Inflammatory macrophage treated with lipopolysaccharide for 1 hour (primary cell): ENCODE results near the gene KCNMB2.
"Not testable (repeated sequence)": the region's sequence is repeated elsewhere in the genome, so short reads cannot be mapped to it uniquely, and the experiment has no call there.

Experiments
- DNase-seq, 2 donors: peaks; one replicate each; pipeline ENCODE4 v3.0.0-alpha.2; 2020 to 2022

The KCNMB2 gene

DNA sequence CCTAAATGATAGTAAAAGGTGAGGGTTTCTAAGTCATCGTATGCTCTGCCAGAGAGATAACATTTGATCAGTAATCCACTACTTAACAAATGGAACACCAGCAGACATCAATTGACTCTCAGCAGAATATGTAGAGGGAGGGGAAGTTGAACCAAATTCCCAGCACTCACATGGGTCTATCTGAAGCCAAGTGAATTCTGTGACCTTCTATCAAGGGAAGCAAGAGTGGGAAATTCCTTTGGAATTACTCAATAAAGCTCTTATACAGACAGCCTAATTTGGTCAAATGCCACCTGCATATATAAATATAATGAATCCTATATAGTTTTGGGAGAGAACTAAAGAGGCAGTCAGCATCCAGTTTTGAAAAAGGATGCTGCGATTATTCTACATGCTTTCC is 15.8 kb upstream of the KCNMB2 start:
- no peak for DNase-seq

DNA sequence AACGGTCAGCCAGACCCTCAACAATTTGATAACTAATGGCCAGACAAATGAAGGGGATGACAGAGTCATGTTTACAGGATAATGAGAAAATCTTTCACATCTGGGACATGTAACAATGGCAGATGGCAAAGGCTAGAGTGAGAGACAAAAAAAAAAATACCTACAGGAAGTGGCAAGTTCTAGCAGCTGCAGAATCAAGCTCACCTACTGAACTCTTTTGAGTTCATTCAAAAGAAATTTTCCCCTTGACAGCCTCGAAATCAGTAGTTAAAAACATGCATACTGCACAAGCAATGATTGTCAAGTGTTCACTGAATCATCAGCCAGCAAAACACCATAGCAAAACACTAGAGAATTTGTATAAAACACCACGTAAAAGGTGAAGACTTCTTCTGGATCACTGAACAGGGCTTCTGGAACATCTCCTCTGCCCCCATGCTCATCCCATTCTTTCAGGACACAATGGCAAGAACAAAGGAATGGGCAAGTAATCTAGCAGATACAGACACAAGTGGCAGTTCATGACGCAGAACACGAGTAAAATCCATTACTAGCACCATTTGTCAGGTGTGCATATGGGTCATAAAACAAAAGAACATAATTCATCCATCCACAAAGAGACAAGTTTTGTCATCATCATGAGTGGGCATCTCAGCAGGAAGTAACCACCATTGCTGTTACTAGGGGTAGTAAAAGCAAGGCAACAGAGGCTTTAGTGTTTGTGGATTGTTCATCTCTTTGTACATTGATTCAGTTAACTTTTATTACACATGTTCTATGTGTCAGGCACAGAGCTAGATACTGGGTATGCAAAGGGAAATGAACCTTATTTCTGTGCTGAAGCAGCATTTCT is 13.8 kb upstream of the KCNMB2 start:
- DNase-seq = no peak

DNA sequence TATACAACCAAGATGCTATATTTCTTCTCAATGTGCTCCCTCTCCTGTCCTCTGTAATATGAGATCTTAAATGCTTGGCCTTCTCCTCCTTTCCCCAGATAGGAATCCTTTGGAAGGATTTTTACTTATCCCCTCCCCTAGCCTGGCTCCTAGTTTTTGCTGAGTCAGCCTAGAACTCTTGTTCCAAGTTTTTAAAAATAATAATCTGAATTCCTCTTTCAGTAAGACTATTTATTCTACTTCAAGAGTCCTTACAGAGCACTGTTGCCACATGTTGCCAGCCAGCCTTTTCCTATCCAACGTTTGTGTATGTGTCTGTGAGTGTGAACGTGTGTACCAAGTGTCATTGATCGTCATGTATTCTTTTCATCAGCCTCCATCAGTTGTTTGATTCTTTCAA is 11.0 kb upstream of the KCNMB2 start:
- DNase-seq = no peak

DNA sequence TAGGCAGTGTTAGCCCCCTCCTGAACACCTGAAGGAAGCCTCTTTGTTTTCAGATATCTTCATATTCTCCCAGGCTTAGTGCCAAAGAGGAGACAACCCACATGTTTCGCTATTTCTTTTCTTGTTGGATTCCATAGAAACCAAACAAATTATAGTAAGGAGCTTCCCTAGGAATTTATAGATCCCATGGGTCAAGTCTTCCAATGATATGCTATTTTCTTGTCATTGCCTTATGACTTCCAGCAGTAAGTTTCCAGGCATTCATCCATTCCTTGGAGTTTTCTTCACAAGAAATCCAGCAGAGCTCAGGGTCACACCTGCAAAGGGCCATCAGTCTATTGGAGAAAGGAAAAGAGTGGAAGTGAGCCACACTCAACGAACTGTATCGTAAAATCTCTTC is 9.9 kb upstream of the KCNMB2 start:
- no peak for DNase-seq

DNA sequence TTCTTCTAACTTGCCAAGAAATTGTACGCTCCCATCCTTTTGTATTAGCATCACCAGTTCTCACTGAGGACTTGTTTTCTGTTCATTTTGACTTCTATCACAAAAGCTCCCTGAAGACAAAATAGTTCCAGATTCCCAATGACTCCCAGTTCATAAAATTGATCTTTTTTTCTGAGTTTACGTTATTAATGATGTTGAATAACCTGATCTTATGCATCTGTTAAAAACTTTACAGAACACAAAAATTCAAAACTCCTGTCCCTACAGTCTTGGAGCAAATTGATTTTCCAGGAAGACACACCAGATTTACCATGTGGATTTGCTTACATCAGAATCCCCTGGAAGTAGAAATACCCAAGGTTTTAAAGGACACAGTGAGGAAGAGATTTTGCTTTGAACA is 8.3 kb upstream of the KCNMB2 start:
- DNase-seq = no peak

DNA sequence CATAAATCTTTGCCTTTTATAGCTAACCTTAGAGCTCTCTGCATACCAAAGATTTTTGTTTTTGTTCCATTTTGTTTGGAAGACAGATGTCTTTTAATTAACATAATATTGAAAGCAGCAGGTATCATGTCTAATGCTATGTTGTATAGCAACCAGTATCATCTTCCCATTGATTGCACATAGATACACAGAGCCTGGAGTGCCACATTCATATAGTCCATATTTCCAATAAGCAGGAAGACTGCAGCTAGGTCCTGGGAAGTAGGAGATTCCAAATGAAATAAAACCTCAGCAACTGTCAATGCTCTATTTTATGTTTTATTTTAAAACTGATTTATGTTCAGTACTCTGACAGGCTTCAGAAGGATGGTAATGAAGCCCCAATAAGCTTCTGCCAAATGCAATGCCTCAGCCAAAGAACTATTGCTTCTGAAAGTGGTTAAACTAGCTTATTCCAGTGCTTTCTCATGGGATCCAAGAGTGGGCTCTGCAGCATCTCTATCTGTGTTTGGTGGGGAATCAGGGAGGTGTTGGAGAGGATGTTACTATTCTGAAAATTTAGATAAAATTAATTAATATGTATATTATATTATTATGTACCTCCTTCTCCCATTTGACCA is 6.5 kb upstream of the KCNMB2 start:
- no peak for DNase-seq

DNA sequence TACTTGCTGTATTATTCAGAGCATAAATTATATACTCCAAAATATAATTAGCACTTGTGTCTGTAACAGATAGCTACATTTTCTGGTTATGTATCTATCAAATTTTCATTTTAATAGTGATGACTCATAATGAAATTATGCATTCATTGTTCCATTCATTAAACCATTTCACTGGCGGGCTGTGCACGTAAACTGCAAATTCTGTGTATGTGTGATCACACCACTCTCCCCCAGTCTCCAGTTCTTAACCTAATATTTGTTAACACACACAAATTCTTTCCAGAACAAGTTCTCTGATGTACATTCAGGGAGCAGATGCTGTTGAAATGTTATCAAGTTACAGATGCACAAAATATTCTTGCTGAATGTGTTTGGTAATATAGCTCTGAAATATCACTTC is 3.8 kb upstream of the KCNMB2 start:
- no peak for DNase-seq

DNA sequence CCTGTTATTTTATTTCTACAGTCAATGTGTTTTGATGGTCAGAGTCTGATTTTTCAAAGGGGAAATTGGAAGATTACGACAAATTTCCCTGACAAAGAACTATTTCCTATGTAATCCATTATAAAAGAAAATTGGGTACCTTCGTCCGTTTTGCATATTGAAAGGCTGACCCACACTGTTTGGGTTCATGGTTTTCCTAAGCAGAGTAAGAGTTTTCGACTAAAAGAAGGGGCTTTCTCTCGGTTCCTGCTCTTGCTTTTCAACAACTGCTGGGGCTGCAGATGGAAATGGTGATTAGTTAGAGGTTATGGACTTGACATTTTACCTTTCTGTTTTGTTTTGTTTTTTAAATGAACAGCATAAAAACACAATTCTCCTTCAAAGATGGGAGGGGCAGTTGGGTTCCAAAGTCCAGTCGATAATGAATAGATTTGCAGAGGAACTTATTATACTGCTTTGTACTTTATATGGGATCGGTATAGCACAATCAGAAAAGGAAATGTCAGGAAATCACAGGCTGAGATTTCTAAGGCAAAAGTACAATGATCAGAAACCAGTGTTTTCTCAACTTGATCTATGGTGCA is 978 bp downstream of the KCNMB2 start:
- no peak for DNase-seq

DNA sequence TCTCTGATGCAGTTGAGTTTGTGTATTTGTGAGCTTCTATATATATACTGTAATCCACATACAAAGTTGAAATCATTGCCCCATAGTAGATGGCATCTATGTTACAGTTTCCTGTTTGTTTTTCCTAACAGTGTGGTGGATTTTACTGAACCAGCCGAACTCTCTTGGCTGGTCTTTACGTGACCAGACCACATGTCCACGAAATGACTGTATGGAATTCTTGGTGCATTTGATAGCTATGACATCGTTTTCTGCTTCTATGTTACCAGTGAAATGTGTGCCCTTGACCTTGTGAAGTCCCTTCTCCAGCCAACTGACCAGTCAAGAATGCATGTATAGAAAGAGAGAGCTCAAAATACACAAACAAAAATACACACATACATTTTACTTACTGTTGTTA is 1.8 kb downstream of the KCNMB2 start:
- no peak for DNase-seq

DNA sequence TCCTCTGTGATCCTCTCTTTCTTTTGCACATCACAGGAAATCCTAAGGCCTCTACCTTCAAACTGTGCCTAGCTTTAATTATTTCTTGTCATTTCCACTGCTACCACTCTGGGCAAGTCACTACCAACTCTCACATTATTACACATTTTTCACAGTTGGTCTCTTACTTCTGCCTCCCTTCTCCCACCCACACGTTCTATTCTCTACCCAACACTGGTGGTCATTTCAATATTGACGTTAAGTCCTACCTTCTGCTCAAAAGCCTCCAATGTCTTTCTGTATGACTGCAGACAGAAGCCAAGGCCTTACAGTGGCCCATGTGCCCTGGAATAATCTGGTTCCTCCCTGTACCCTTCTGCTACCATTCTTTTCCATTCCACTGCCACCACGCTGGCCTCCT is 3.9 kb downstream of the KCNMB2 start:
- DNase-seq = no peak

DNA sequence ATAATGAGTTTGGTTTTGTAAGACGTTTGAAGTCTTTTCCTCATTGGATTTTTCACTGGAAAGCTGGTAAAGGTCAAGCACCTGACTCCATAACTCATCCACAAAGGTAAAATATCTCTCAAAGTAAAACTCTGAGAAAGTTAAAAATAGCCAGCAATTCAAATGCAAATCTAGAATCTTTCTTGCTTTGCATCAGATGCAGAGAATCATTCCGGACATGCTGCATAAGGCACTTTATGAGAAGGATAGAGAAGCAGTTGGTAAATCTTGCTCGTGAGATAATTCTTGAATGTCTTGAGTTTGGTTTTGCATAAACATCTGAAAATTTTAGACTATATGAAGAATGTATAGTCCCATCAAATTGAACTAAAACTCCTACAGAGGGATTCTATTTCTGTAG is 9.1 kb downstream of the KCNMB2 start:
- no peak for DNase-seq

DNA sequence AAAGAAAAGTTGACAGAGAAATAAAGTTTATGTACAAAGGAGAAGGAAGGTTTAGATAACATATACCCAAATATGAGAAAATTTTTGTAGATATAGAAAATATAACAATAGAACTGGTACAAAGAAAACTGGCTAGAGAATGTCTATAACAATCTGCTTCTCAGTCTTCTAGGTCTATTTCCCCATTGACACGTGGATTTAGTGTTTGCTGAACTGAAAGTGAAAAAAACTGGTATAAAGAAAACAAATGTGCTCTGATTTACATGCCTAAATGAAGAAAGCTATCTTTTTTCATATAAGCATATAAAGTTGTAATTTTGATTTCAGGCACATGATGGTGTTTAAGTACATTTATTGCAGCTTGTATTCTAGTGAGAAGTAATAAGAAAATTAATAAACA is 9.8 kb downstream of the KCNMB2 start:
- DNase-seq = no peak

DNA sequence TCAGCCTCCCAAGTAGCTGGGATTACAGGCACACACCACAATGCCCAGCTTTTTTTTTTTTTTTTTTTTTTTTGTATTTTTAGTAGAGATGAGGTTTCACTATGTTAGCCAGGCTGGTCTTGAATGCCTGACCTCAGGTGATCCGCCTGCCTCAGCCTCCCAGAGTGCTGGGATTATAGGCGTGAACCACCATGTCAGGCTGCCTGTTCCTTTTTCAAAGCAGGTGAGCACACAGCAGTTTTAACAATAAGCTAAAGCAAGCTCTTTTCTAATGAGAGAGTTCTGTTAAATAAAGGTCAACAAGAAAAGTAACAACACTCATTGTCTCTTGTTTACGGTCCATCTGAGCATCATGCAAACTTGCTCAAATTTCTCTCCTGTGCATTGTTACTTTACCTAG is 13.2 kb downstream of the KCNMB2 start:
- DNase-seq = not testable (repeated sequence)

DNA sequence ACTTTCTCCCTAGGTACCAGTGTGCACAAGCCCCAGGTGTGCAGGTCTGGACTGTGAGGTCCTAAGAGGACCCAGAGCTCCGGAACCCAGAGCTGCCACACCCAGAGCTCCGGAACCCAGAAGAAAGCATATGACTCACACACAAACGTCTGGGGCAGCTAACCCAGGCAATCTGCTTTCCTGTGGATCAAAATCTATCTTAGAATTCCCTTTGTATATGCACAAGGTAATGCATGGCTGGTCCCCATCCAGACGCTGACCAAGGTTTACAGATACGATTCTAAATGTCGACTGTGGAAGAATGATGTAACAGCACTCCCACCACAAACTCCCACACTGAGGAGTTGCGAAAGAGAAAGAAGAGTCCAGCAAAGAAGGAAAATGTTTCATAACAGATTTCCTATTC is 15.7 kb downstream of the KCNMB2 start:
- DNase-seq = peak; percentile 62 to 81

DNA sequence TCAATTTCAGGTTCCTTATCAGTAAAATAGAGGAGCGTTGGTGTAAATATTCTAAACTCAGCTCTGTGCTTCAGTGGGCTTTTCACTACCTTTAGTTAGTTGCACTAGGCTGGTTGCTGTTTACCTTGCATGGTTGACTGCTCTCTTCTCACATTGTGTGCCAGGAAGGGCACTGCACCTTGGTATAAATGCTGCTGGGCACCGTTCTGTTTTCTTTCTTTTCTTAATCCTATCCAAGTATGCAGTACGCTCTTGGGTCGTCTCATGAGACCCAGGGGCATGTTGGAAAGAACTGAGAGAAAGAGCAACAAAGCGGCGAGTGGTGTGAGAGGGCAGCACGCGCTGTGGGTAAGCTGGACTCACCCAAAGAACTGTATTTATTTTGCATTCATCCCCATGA is 22.4 kb downstream of the KCNMB2 start:
- no peak for DNase-seq

DNA sequence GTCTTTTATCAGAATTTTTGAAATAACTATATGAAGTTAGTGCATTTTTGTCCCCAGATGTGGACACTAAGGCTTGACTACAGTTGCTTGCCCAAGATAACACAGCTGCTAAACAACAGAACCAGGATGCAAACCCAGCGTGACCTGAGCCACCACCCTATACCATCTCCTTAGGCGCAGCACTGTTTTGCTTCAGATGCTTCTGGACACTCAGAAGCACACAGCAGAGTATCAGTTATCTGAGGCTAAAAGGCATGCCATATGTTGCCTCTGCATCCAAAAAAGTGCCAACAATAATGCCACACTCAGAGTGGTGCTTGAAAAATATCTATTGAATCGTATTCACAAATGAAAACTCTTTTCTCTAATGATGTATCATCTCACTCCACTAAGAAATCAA is 24.5 kb downstream of the KCNMB2 start:
- no peak for DNase-seq

DNA sequence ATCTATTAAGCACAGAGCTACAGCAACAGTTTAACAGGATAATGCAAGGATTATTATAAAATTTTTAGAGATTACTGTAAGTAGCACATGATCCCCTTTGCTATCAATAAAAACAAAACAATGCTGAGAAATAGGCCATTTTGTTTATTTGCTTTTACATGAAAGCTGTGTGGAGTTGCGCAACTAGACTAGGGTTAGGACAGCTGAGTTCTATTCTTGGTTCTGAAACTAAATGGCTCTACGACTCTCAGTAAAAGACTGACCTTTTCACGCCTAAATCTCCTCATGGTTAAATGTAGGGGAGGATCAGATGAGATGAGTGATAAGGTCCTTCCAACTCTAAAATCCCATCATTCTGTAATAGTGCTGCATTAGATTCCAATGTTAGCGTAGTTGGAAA is 25.0 kb downstream of the KCNMB2 start:
- DNase-seq = no peak

DNA sequence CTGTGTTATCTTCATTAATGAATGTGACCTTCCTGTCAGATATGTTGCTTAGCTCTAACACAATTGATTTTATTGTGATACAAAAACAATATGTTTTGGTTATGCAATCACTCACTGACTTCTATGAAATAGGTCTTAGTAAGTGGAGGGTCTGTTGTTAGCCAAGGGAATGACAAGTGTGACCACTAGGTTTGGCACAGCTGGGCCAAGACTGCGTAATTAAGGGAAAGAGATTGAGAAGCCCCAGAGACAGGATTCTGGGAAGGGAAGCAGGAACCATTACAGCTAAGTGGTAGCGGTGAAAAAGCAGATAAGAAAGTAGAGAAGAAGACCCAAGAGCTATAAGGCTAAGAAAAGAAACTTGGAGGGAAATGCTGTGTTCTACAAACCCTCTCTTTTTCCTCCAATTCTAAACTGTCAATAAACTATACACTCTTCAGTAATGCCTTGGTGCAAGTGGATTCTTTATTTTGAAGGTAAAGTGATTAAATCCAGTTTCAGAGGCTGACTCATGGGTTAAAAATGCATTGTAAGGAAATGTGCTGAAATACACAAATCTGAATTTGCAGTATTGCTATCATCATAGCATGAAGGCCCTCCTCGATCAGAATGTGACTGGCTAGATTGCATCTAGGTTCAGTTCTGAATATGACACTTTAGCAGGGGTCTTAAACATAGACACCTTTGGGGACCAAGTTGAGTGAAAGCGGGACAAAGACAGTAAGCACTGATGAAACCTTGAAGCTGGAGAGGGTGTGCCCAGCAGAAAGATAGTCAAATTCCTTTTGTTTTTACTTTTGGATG is 26.1 kb downstream of the KCNMB2 start:
- no peak for DNase-seq

DNA sequence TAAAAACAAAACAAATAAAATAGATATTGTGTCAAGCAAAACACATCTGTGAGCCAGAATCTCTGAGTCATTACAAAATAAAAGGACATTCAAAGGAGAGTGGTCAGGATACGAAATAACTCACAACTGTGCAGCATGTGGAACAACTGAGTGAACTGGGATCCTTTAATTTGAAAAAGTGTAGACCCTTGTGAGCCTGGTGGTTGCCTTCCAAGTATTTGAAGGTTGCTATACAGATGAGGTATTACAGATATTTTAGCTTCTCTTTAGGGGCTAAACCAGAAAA is 26.7 kb downstream of the KCNMB2 start:
- DNase-seq = no peak

DNA sequence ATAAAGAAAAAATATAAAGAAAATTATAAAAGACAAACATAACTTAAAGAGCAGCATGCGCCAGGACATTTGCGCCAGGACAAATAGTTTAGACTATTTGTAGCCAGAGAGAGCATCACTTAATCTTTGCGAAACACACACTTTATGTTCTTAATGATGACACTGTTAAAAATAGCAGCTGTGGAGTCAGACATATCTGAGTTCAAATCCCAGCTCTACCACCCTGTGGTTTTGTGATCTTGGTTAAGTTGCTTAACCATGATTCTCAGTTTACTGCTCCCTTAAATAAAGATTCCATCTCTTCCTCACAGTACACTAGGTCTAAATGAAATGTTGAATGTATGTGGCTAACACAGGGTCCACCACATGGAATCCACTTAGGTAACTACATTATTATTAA is 31.4 kb downstream of the KCNMB2 start:
- no peak for DNase-seq

DNA sequence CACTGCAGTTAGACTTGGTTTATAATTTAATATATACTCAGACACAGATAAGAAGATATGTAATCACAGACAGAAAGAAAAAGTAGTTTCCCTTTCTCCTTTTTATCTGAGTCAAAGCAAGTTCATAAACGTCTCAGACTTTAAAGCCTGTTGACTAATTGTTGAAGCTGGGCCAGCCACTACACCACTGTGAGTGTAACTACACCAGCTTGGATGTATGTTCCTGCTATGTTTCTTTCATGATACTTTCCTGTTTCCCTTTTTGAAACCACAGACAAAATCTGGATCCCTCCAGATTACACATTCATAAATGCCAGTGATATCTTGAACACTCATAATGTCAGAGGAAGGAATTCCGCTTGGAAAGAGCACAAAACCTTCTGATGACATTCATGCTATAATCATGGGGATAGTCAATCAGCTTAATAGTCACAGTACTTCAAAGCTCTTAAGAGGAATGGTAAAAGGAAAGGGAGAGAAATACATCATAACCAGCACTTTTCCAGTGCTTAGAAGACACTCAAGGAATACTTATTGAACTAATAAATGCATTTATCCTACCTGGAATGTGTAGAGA is 32.0 kb downstream of the KCNMB2 start:
- no peak for DNase-seq

DNA sequence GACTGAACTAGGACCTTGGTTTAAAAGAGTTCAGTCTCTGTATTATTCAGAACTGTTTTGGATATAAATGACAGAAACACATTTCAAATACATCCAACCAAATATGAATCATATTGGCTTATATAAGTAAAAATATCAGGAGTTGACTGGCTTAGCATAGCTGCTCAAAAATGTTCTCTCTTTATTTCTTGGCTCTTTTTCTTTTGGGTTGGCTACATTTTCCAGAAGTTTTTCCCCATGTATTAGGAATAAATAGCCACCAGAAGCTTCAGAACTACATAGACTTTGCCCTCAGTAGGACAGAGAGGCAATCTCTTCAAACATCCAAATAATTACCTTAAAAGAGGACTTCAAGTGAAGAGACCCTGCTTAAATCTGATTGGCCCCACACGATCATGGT is 32.7 kb downstream of the KCNMB2 start:
- no peak for DNase-seq

DNA sequence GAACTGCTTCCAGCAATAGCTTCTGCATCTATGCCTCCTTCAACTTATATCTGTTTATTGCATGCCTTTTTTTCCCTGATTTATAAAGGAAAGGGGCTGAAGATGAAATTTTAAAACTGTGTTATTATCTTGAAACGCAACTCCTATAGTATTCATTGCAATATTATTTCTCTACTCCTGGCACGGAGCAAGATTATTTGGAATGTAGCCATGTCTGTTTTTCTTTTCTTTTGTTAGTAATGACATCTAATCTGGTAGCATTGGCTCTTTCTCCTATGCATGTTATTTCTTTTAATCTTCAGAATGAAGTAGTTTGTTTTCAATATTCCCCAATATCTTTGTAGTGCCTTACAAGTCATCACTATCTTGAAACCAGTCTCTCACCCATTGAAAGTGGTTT is 33.6 kb downstream of the KCNMB2 start:
- DNase-seq = no peak
